GM23338 (cell line): ENCODE data around the gene PFN1. TPM values are rescaled to one million over a fixed set of nuclear protein-coding genes. Genes with fewer than 3 reads are reported as not detected.

Source experiments
- CREB1 ChIP-seq: fragments of 250-450 bp; sonication (Bioruptor Pico); IDR thresholded peaks from 2 replicates; pipeline ENCODE4 v1.5.0; 2020; ENCODE audit warnings: low read depth, mild to moderate bottlenecking, moderate library complexity
- EZH2phosphoT487 ChIP-seq: fragments of 200-600 bp; sonication (generic); IDR thresholded peaks from one replicate; pipeline ENCODE4 v1.8.1; 2018; ENCODE audit warnings: antibody characterized with exemption; ENCODE audit not compliant: unreplicated experiment
- ZNF114 ChIP-seq: fragments of 250-450 bp; sonication (Bioruptor Pico); IDR thresholded peaks from 2 replicates; pipeline ENCODE4 v1.5.0; 2020; ENCODE audit warnings: mild to moderate bottlenecking, moderate library complexity
- ZNF462 ChIP-seq: fragments of 250-450 bp; sonication (Bioruptor Pico); IDR thresholded peaks from 2 replicates; pipeline ENCODE4 v1.5.0; 2020; ENCODE audit warnings: mild to moderate bottlenecking, moderate library complexity
- polyA plus RNA-seq: library from polyadenylated mRNA; unstranded; fragments of >200 nt; fragmentation: Nextera tagmentation; extraction: Ambion mirVana; gene quantifications from 2 replicates; pipeline ENCODE4 v1.2.1, GENCODE V29; 2016
- total RNA-seq: library from RNA; depleted of rRNA; stranded (reverse); fragments of >200 nt; shearing (Covaris generic); gene quantifications from 2 replicates; pipeline ENCODE4 v1.2.3, GENCODE V29; 2014
- TF ChIP-seq, protein P1 (sequence below), 2 experiments: fragments of 200-600 bp in 1 of 2; sonication (generic) in 1 of 2; conservative IDR thresholded peaks; 2 replicates each; pipeline versions ENCODE4 v1.5.1 to v1.6.1; 2016 to 2017; ENCODE audit warnings: antibody characterized with exemption in 2 of 2, low read depth in 2 of 2, mild to moderate bottlenecking in 2 of 2, moderate library complexity in 1 of 2
- TF ChIP-seq, protein P2 (sequence below): IDR thresholded peaks from 2 replicates; pipeline ENCODE4 v1.6.1; 2016; ENCODE audit warnings: antibody characterized with exemption

Gene PFN1
- total and polyA plus RNA-seq, 2 experiments from 2014 or later = 2,002 to 3,709 TPM

DNA sequence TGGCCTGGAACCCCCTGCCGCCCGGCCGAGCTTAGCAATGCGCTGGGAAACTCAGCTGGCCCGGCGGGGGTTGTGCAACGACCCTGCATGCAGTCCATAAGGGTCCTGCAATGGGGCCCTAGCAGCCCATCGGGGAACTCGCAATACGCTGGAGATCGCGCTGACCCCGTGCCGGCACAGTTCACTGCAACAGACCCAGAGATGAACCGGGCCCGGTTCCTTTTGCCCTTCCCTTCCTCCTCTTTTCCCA lies 8.9 kb downstream of the PFN1 start (continued):
- TF ChIP-seq ZNF462 (no peak), CREB1 (CRISPR knock-in tag) (no peak), ZNF114 (CRISPR knock-in tag) (no peak), EZH2phosphoT487 (no peak)
- TF ChIP-seq, protein P1, sequence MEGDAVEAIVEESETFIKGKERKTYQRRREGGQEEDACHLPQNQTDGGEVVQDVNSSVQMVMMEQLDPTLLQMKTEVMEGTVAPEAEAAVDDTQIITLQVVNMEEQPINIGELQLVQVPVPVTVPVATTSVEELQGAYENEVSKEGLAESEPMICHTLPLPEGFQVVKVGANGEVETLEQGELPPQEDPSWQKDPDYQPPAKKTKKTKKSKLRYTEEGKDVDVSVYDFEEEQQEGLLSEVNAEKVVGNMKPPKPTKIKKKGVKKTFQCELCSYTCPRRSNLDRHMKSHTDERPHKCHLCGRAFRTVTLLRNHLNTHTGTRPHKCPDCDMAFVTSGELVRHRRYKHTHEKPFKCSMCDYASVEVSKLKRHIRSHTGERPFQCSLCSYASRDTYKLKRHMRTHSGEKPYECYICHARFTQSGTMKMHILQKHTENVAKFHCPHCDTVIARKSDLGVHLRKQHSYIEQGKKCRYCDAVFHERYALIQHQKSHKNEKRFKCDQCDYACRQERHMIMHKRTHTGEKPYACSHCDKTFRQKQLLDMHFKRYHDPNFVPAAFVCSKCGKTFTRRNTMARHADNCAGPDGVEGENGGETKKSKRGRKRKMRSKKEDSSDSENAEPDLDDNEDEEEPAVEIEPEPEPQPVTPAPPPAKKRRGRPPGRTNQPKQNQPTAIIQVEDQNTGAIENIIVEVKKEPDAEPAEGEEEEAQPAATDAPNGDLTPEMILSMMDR (conservative IDR thresholded peaks at IDR 0.05; ENCODE audit: low read depth in 2 of 2) = no peak
- TF ChIP-seq, protein P2, sequence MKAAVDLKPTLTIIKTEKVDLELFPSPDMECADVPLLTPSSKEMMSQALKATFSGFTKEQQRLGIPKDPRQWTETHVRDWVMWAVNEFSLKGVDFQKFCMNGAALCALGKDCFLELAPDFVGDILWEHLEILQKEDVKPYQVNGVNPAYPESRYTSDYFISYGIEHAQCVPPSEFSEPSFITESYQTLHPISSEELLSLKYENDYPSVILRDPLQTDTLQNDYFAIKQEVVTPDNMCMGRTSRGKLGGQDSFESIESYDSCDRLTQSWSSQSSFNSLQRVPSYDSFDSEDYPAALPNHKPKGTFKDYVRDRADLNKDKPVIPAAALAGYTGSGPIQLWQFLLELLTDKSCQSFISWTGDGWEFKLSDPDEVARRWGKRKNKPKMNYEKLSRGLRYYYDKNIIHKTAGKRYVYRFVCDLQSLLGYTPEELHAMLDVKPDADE = no peak
